OCI-LY1 (cell line): Measurements from ENCODE around the gene PRDM15.

ENCODE experiments used
- H2AFZ ChIP-seq: fragments of 200-600 bp; sonication (generic), shearing (Covaris generic); 2 replicates; pipeline ENCODE4 v1.6.0; 2014; ENCODE audit warnings: antibody characterized with exemption, mild to moderate bottlenecking, low read length
- H3F3A ChIP-seq: fragments of 200-600 bp; sonication (generic), shearing (Covaris generic); 2 replicates; pipeline ENCODE4 v1.6.0; 2014; ENCODE audit warnings: mild to moderate bottlenecking, antibody characterized with exemption, low read length, moderate library complexity; ENCODE audit not compliant: insufficient read depth
- H3K27ac ChIP-seq: fragments of 200-600 bp; sonication (generic); 2 replicates; pipeline ENCODE4 v1.5.1; 2014; ENCODE audit warnings: low read length, mixed run types, mild to moderate bottlenecking, low read depth; ENCODE audit not compliant: poor library complexity, severe bottlenecking
- H3K27me3 ChIP-seq: fragments of 200-600 bp; sonication (generic); 2 replicates; pipeline ENCODE4 v1.6.0; 2014; ENCODE audit warnings: antibody characterized with exemption, mild to moderate bottlenecking, low read length, moderate library complexity; ENCODE audit not compliant: insufficient read depth
- H3K36me3 ChIP-seq: fragments of 200-600 bp; sonication (generic); 2 replicates; pipeline ENCODE4 v1.6.1; 2014; ENCODE audit warnings: mild to moderate bottlenecking, antibody characterized with exemption, low read length, moderate library complexity, mixed read lengths; ENCODE audit not compliant: insufficient read depth
- H3K4me1 ChIP-seq: fragments of 200-600 bp; sonication (generic); 2 replicates; pipeline ENCODE4 v1.5.1; 2014; ENCODE audit warnings: mild to moderate bottlenecking, low read length, moderate library complexity; ENCODE audit not compliant: insufficient read depth, severe bottlenecking
- H3K4me2 ChIP-seq: fragments of 200-600 bp; sonication (generic), shearing (Covaris generic); 2 replicates; pipeline ENCODE4 v1.6.1; 2014; ENCODE audit warnings: low read length
- H3K4me3 ChIP-seq: fragments of 200-600 bp; sonication (generic); 2 replicates; pipeline ENCODE4 v1.5.1; 2014; ENCODE audit warnings: low read length, low read depth, mild to moderate bottlenecking, mixed read lengths; ENCODE audit not compliant: poor library complexity, severe bottlenecking
- H3K79me2 ChIP-seq: fragments of 200-600 bp; shearing (Covaris generic); 2 replicates; pipeline ENCODE4 v1.6.1; 2016; ENCODE audit warnings: mixed run types, low read length, mixed read lengths; ENCODE audit not compliant: insufficient read depth
- H3K9ac ChIP-seq: fragments of 200-600 bp; sonication (generic), shearing (Covaris generic); 2 replicates; pipeline ENCODE4 v1.6.1; 2014; ENCODE audit warnings: mild to moderate bottlenecking, low read length, mixed read lengths
- H3K9me2 ChIP-seq: fragments of 200-600 bp; sonication (generic), shearing (Covaris generic); 2 replicates; pipeline ENCODE4 v1.6.1; 2014; ENCODE audit warnings: low read depth, mild to moderate bottlenecking, low read length, mixed read lengths
- H3K9me3 ChIP-seq: fragments of 200-600 bp; shearing (Covaris generic); 2 replicates; pipeline ENCODE4 v1.6.1; 2014; ENCODE audit warnings: low read length, mixed read lengths
- H4K20me1 ChIP-seq: fragments of 200-600 bp; sonication (generic), shearing (Covaris generic); 2 replicates; pipeline ENCODE4 v1.6.0; 2016; ENCODE audit warnings: mild to moderate bottlenecking, low read length; ENCODE audit not compliant: insufficient read depth
- EZH2 ChIP-seq: fragments of 200-600 bp; sonication (generic), shearing (Covaris generic); IDR thresholded peaks from 2 replicates; pipeline ENCODE4 v1.8.0; 2017; ENCODE audit warnings: borderline replicate concordance, mixed run types, mild to moderate bottlenecking, antibody characterized with exemption, low read length, moderate library complexity, mixed read lengths
- TF ChIP-seq, protein P1 (sequence below): fragments of 200-600 bp; sonication (generic), shearing (Covaris generic); IDR thresholded peaks from 2 replicates; pipeline ENCODE4 v1.5.1; 2017; ENCODE audit warnings: mild to moderate bottlenecking, antibody characterized with exemption, low read length, moderate library complexity, mixed read lengths

PRDM15 gene

DNA sequence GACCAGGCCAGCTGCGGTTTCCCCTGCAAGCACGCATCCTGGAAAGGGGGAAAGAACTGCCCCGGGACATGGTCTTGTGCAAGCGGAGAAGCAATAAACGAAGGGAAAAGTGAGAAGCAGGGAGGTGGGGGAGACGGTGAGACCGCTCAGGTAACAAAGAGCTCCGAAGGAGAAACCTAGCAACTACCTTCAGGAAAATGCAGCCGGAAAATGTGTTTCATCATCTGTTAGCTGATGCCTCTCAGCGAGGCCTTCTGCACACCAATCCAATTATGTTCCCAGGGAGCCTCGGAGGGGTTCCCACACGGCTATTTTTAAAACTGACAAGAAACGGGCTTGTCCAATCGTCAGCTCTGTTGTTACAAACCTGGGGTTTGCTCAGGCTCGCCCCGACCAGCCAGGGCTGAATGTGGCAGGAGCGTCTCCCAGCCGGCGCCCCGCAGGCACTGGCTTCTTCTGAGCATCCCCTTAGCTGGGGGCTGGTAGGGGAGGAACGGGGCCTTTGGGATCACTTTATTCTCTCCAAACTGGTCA, 115.7 kb downstream of the PRDM15 start:
- Histone ChIP-seq H3K4me3 (no peak overlapping the region), H3K9ac (no peak overlapping the region), H3F3A (no peaks in the 10 kb centered on the region), H3K4me2 (no peak overlapping the region), H3K36me3 (no peaks in the 10 kb centered on the region), H3K9me2 (no peaks in the 10 kb centered on the region), H3K9me3 (no peaks in the 10 kb centered on the region), H3K79me2 (no peaks in the 10 kb centered on the region), H4K20me1 (no peaks in the 10 kb centered on the region), H3K27me3 (no peaks in the 10 kb centered on the region), H3K4me1 (no peaks in the 10 kb centered on the region), H2AFZ (no peak overlapping the region), H3K27ac (no peak overlapping the region)
- TF ChIP-seq, protein P1, sequence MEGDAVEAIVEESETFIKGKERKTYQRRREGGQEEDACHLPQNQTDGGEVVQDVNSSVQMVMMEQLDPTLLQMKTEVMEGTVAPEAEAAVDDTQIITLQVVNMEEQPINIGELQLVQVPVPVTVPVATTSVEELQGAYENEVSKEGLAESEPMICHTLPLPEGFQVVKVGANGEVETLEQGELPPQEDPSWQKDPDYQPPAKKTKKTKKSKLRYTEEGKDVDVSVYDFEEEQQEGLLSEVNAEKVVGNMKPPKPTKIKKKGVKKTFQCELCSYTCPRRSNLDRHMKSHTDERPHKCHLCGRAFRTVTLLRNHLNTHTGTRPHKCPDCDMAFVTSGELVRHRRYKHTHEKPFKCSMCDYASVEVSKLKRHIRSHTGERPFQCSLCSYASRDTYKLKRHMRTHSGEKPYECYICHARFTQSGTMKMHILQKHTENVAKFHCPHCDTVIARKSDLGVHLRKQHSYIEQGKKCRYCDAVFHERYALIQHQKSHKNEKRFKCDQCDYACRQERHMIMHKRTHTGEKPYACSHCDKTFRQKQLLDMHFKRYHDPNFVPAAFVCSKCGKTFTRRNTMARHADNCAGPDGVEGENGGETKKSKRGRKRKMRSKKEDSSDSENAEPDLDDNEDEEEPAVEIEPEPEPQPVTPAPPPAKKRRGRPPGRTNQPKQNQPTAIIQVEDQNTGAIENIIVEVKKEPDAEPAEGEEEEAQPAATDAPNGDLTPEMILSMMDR = no peak
- no peak for TF ChIP-seq EZH2

DNA sequence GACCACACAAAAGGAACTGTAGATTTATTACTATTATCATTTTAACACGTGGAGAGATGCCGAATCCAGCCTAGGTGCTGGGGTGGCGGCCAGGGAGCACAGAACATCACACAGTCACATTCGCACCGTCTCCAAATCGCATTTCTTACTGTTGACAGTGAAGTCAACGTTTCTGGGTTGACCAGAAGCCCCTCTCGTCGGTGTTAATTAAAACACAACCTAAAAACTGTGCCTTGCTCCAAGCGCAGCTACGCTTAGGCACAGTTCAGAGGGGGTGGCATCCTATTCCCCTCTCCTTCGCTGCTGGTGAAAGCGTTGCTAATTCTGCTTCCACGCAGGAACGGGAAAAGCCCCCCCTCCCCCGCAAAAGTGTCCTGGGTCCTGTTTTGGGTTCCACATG, 116.4 kb downstream of the PRDM15 start:
- Histone ChIP-seq H3K9ac (no peak overlapping the region), H3K27ac (no peak overlapping the region), H3K4me2 (no peak overlapping the region)

DNA sequence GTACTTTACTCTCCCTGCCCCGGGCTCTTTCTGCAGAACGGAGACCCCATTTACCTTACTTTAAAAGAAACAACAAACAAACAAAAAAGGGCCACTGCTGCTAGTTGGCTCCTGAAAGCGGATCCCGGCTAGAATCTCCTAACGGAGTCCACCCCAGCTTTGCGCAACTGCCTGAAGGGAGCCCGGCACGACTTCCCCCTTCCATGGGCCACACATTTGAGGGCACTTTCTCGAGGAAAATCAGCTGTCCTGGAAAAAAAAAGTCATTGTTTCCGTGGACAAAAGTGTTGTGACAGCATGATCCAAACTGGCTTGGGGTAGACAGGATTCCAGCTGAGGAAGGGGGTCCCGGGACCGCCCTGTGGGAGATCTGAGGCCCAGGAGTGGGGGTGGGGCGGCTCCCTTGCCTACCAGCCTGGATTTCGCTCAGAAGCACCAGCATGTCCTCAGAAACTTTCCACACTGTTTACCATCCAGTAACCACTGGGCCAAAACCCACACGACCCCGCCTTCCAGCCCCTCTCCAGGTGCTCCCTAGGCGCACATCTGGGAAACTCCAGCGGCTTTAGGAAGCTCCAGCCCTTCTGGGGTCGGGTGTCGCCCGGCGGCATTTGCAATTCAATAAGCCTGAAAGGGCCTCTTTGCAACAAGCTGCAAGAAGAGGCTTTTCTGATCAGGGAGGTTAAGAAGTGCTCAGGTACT, 117.1 kb downstream of the PRDM15 start:
- H3K27ac ChIP-seq = no peak overlapping the region
- no peak overlapping the region for H3K4me2 ChIP-seq
- H4K20me1 ChIP-seq = no peaks in the 10 kb centered on the region
- no peaks in the 10 kb centered on the region for H3F3A ChIP-seq
- no peaks in the 10 kb centered on the region for H3K4me1 ChIP-seq
- H2AFZ ChIP-seq = no peak overlapping the region
- H3K9ac ChIP-seq = no peak overlapping the region
- H3K79me2 ChIP-seq = no peaks in the 10 kb centered on the region
- no peaks in the 10 kb centered on the region for H3K36me3 ChIP-seq
- no peak overlapping the region for H3K4me3 ChIP-seq
- no peaks in the 10 kb centered on the region for H3K9me3 ChIP-seq
- H3K9me2 ChIP-seq = no peaks in the 10 kb centered on the region
- H3K27me3 ChIP-seq = no peaks in the 10 kb centered on the region
- TF ChIP-seq EZH2 = no peak
- TF ChIP-seq, protein P1 = no peak

More for the DNA sequence above, 116.4 kb downstream of the PRDM15 start:
- H3K36me3 ChIP-seq = no peaks in the 10 kb centered on the region
- H3K27me3 ChIP-seq = no peaks in the 10 kb centered on the region
- H3K4me3 ChIP-seq = no peak overlapping the region
- H3F3A ChIP-seq = no peaks in the 10 kb centered on the region
- no peaks in the 10 kb centered on the region for H3K9me2 ChIP-seq
- H3K79me2 ChIP-seq = no peaks in the 10 kb centered on the region
- no peaks in the 10 kb centered on the region for H3K4me1 ChIP-seq
- H3K9me3 ChIP-seq = no peaks in the 10 kb centered on the region
- no peak overlapping the region for H2AFZ ChIP-seq
- H4K20me1 ChIP-seq = no peaks in the 10 kb centered on the region
- no peak for TF ChIP-seq EZH2
- TF ChIP-seq, protein P1 = no peak
